ENCODE measurements around the gene BIN1. TPM values are rescaled to one million over a fixed set of nuclear protein-coding genes. Genes with fewer than 3 reads are reported as not detected.
A peak's percentile ranks its signal among the peaks of the same experiment; 100 is the strongest.

Gene BIN1
- total RNA-seq, 6 donors from 2014 or later = 32.3 to 57.0 (median 42.9) TPM

DNA sequence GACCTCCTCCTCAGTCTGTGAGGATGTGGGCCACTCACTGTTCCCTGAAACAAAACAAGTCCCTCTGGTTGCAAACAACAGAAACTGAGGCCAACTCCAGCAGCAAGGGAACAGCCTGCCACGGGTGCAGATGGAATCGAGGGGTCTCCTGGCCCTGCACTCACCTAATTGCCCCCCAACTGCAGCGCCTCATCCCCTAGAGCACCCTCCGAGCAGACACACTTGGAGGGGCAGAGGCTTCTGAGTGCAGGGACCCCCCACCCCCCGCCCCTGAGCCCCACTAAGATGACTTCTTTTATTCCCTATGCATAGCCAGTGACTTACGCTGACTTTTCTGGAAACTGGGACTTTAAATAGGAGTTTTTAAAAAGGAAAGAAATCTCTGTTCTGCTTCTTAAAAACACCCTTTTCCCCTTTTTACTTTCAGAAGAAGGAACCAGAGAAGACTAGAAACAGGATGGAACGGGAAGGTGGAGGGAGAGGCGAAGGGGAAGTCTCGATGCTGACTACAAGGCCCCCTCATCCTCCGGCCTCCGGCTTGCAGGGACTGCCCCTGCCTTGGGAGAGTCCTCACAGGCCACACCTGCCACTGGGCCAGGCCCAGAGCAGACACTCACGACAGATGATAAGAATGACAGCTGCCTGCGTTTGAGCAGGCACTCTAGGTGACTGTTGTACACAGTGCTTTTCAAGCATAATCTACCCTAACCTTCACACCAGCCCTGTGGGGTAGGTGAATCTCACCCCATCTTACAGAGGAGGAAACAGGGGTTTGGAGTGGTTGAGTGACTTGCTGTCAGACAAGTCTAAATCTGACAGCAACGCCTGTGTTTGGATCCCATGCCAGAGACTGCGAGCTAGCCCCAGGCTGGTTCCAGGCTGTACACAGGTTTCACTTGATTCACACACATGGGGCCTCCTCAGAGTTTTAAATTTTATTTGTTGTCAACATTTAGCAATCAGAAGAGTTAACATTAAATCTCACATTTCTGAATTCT is 28.2 kb upstream of the BIN1 start:
- no peaks in the 10 kb centered on the region for H3K9me3 ChIP-seq
- no peaks in the 10 kb centered on the region for H3K4me1 ChIP-seq
- WGBS, 2 donors = 63 to 67% methylated on average over 12 to 15 of the region's 15 CpGs
- no peak for DNase-seq
- no peaks in the 10 kb centered on the region for H3K27me3 ChIP-seq
- no peak overlapping the region for H3K27ac ChIP-seq
- peak in 1 of 2 donors; percentile 68 for ATAC-seq (ENCODE audit: low FRiP score in 2 of 2)
- no peak overlapping the region for H3K4me3 ChIP-seq
- H3K36me3 ChIP-seq = no peaks in the 10 kb centered on the region
- TF ChIP-seq EP300 (IDR thresholded peaks at IDR 0.05) = no peak
- no peak for TF ChIP-seq POLR2A (IDR thresholded peaks at IDR 0.05)
- no peak for TF ChIP-seq POLR2AphosphoS5 (IDR thresholded peaks at IDR 0.05)
- TF ChIP-seq, protein P1, sequence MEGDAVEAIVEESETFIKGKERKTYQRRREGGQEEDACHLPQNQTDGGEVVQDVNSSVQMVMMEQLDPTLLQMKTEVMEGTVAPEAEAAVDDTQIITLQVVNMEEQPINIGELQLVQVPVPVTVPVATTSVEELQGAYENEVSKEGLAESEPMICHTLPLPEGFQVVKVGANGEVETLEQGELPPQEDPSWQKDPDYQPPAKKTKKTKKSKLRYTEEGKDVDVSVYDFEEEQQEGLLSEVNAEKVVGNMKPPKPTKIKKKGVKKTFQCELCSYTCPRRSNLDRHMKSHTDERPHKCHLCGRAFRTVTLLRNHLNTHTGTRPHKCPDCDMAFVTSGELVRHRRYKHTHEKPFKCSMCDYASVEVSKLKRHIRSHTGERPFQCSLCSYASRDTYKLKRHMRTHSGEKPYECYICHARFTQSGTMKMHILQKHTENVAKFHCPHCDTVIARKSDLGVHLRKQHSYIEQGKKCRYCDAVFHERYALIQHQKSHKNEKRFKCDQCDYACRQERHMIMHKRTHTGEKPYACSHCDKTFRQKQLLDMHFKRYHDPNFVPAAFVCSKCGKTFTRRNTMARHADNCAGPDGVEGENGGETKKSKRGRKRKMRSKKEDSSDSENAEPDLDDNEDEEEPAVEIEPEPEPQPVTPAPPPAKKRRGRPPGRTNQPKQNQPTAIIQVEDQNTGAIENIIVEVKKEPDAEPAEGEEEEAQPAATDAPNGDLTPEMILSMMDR (IDR thresholded peaks at IDR 0.05) = no peak

DNA sequence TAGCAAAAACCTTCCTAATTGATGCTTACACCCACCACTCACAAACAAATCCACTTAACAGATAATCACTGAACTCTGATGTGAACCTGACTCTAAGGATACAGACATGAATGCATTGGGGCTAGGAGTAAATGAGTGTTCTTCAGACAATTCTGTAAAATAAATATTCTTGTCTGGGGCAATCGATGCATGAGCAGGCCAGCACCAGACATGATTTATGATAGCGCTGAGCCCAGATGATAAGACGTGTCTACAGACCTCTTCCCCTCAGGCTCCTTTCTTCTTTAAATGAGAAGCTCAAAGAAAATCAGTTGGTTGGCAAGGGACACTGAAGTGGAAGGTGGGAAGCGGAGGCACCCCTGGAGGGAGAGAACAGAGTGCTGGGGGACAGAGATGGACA is 27.3 kb upstream of the BIN1 start:
- no peak overlapping the region for H3K27ac ChIP-seq
- DNase-seq (no peak), ATAC-seq (ENCODE audit: low FRiP score in 2 of 2) (no peak)
- H3K4me1 ChIP-seq = no peaks in the 10 kb centered on the region
- H3K4me3 ChIP-seq = no peak overlapping the region
- no peaks in the 10 kb centered on the region for H3K9me3 ChIP-seq
- 74 to 76% methylated on average over 4 of the region's 4 CpGs for WGBS, 2 donors
- H3K27me3 ChIP-seq = no peaks in the 10 kb centered on the region
- TF ChIP-seq POLR2A (IDR thresholded peaks at IDR 0.05) (no peak), POLR2AphosphoS5 (IDR thresholded peaks at IDR 0.05) (no peak), EP300 (IDR thresholded peaks at IDR 0.05) (no peak)
- TF ChIP-seq, protein P1 (IDR thresholded peaks at IDR 0.05) = no peak
- no peaks in the 10 kb centered on the region for H3K36me3 ChIP-seq

DNA sequence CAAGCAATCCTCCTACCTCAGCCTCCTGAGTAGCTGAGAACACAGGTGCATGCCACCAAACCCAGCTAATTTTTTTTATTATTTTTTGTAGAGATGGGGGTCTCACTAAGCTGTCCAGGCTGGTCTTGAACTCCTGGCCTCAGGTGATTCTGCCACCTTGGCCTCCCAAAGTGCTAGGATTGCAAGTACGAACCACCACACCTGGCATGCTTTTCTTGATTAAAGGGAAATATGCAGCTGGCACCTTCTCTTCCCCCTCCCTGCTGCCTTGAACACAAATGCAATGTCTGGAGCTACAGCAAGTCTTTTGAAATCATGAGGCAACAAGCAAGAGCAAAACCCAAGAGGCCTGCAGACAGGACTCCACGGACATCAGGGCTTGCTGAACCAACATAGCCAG is 26.8 kb upstream of the BIN1 start:
- TF ChIP-seq, protein P1 (IDR thresholded peaks at IDR 0.05) = no peak
- TF ChIP-seq EP300 (IDR thresholded peaks at IDR 0.05) = no peak
- TF ChIP-seq POLR2AphosphoS5 (IDR thresholded peaks at IDR 0.05) = no peak
- no peak for TF ChIP-seq POLR2A (IDR thresholded peaks at IDR 0.05)
- ATAC-seq (ENCODE audit: low FRiP score in 2 of 2) = no peak
- WGBS, 2 donors = 87 to 90% methylated on average over 2 of the region's 2 CpGs
- H3K4me3 ChIP-seq = no peak overlapping the region
- no peaks in the 10 kb centered on the region for H3K4me1 ChIP-seq
- no peaks in the 10 kb centered on the region for H3K36me3 ChIP-seq
- H3K27me3 ChIP-seq = no peaks in the 10 kb centered on the region
- no peaks in the 10 kb centered on the region for H3K9me3 ChIP-seq
- H3K27ac ChIP-seq = no peak overlapping the region
- no peak for DNase-seq

DNA sequence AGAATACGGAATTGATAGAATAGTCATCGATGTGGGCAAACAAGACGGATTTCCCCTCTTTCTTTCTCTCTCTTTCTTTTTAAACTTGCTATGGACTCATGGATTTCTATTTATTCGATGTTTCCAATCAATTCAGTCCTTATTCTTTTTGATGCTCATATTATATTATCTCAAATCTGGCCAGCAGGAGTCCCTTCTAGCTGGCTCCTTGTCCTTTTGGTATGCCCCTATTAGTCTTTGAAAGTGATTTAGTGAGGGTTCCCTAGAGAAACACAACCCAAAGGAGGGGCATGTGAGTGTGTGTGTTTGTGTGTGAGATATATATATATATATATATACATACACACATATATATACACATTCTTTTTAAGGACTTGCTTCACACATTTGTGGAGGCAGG is 23.5 kb upstream of the BIN1 start:
- no peaks in the 10 kb centered on the region for H3K9me3 ChIP-seq
- WGBS, 2 donors = 83 to 87% methylated on average over 4 of the region's 4 CpGs

More for the DNA sequence above, 23.5 kb upstream of the BIN1 start:
- DNase-seq (no peak), ATAC-seq (ENCODE audit: low FRiP score in 2 of 2) (no peak)
- Histone ChIP-seq H3K27ac (no peak overlapping the region), H3K27me3 (no peaks in the 10 kb centered on the region), H3K4me1 (no peaks in the 10 kb centered on the region), H3K36me3 (no peaks in the 10 kb centered on the region), H3K4me3 (no peak overlapping the region)
- no peak for TF ChIP-seq EP300 (IDR thresholded peaks at IDR 0.05)
- TF ChIP-seq, protein P1 (IDR thresholded peaks at IDR 0.05) = no peak
- TF ChIP-seq POLR2A (IDR thresholded peaks at IDR 0.05) = no peak
